K562 (cell line): Measurements from ENCODE around the gene TLR2. TPM values are rescaled to one million over a fixed set of nuclear protein-coding genes. Genes with fewer than 3 reads are reported as not detected.

Source experiments
- CTCF ChIP-seq, 3 experiments: IDR thresholded peaks in 2 of 3; conservative IDR thresholded peaks in 1 of 3; 2 replicates each; pipeline ENCODE4 v1.5.1; 2011 to 2012; ENCODE audit warnings: low read length in 3 of 3, mild to moderate bottlenecking in 3 of 3, control low read depth in 2 of 3, improper control_type of control experiment in 1 of 3, inconsistent platforms in 1 of 3, low read depth in 1 of 3, mixed read lengths in 1 of 3, moderate library complexity in 1 of 3; ENCODE audit not compliant: insufficient read depth in 2 of 3
- DNMT1 ChIP-seq: fragments of 450-650 bp; IDR thresholded peaks from 2 replicates; pipeline ENCODE4 v1.6.1; 2016; ENCODE audit warnings: antibody characterized with exemption, mild to moderate bottlenecking
- MEIS2 ChIP-seq: fragments of 450-650 bp; IDR thresholded peaks from 2 replicates; pipeline ENCODE4 v1.6.1; 2014; ENCODE audit warnings: mild to moderate bottlenecking; ENCODE audit not compliant: partially characterized antibody
- PBX2 ChIP-seq, 2 experiments: IDR thresholded peaks in 1 of 2; conservative IDR thresholded peaks in 1 of 2; 2 replicates each; pipeline ENCODE4 v1.6.1; 2016; ENCODE audit warnings: low read depth in 2 of 2, mild to moderate bottlenecking in 1 of 2, missing compliant biosample characterization in 1 of 2, missing genetic modification characterization in 1 of 2, moderate library complexity in 1 of 2
- POLR3A ChIP-seq: IDR thresholded peaks from 2 replicates; pipeline ENCODE4 v1.6.1; 2011; ENCODE audit warnings: borderline replicate concordance, mild to moderate bottlenecking, moderate library complexity; ENCODE audit not compliant: insufficient read length, insufficient read depth; ENCODE audit errors: extremely low read depth
- RAD21 ChIP-seq, 2 experiments: fragments of 250-450 bp in 1 of 2; fragments of 450-650 bp in 1 of 2; sonication (Bioruptor Pico) in 1 of 2; formaldehyde crosslinking in 1 of 2; IDR thresholded peaks in 1 of 2; conservative IDR thresholded peaks in 1 of 2; 2 replicates each; pipeline versions ENCODE4 v1.4.0 to v1.8.0; 2020 to 2022; ENCODE audit warnings: mild to moderate bottlenecking in 2 of 2, moderate library complexity in 1 of 2
- ZNF507 ChIP-seq: conservative IDR thresholded peaks from 2 replicates; pipeline ENCODE4 v1.6.1; 2017; ENCODE audit warnings: missing genetic modification characterization, missing compliant biosample characterization
- polyA plus RNA-seq, 8 experiments: library from polyadenylated mRNA; depleted of rRNA in 4 of 8; stranded (reverse) in 5 of 8; unstranded in 3 of 8; fragments of >200 nt; fragmentation: Nextera tagmentation in 2 of 8; fragmentation: Illumina TruSeq in 1 of 8; extraction: Ambion mirVana in 2 of 8; extraction: Trizol in 1 of 8; gene quantifications; 2 replicates each; pipeline versions ENCODE4 v1.2.1 to v1.2.3, GENCODE V29; 2011 to 2014; ENCODE audit warnings: inconsistent platforms in 1 of 8, missing spikeins in 1 of 8
- total RNA-seq, 7 experiments: library from RNA; depleted of rRNA in 6 of 7; stranded (reverse); fragments of >200 nt in 6 of 7; fragmentation: Illumina TruSeq in 2 of 7; extraction: Trizol in 2 of 7; gene quantifications; 2 replicates each; pipeline versions ENCODE4 v1.2.1 to v1.2.3, GENCODE V29; 2011 to 2021; ENCODE audit warnings: low replicate concordance in 1 of 7
- TF ChIP-seq, protein P1 (sequence below): fragments of 450-650 bp; IDR thresholded peaks from 2 replicates; pipeline ENCODE4 v1.6.1; 2016
- TF ChIP-seq, protein P2 (sequence below), 2 experiments: fragments of 450-650 bp; formaldehyde crosslinking in 1 of 2; IDR thresholded peaks; 2 replicates each; pipeline versions ENCODE4 v1.4.0 to v1.6.1; 2014 to 2020; ENCODE audit warnings: mild to moderate bottlenecking in 2 of 2, borderline replicate concordance in 1 of 2, low read depth in 1 of 2

Gene TLR2
- total and polyA plus RNA-seq, 9 of the 15 experiments (the other 6 are each of a cell fraction or from before 2014, with no cell fraction given), result 0.09 to 0.11 TPM; not detected in 7

- TF ChIP-seq, protein P1, sequence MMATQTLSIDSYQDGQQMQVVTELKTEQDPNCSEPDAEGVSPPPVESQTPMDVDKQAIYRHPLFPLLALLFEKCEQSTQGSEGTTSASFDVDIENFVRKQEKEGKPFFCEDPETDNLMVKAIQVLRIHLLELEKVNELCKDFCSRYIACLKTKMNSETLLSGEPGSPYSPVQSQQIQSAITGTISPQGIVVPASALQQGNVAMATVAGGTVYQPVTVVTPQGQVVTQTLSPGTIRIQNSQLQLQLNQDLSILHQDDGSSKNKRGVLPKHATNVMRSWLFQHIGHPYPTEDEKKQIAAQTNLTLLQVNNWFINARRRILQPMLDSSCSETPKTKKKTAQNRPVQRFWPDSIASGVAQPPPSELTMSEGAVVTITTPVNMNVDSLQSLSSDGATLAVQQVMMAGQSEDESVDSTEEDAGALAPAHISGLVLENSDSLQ, result peak; percentile 81
- peak; percentile 29 to 72; a peak in 3 of 4 replicates for TF ChIP-seq RAD21 (CRISPR knock-in tag; conservative IDR thresholded peaks at IDR 0.05 in 1 of 2, IDR thresholded peaks at IDR 0.05 in 1 of 2)
- TF ChIP-seq, protein P2, sequence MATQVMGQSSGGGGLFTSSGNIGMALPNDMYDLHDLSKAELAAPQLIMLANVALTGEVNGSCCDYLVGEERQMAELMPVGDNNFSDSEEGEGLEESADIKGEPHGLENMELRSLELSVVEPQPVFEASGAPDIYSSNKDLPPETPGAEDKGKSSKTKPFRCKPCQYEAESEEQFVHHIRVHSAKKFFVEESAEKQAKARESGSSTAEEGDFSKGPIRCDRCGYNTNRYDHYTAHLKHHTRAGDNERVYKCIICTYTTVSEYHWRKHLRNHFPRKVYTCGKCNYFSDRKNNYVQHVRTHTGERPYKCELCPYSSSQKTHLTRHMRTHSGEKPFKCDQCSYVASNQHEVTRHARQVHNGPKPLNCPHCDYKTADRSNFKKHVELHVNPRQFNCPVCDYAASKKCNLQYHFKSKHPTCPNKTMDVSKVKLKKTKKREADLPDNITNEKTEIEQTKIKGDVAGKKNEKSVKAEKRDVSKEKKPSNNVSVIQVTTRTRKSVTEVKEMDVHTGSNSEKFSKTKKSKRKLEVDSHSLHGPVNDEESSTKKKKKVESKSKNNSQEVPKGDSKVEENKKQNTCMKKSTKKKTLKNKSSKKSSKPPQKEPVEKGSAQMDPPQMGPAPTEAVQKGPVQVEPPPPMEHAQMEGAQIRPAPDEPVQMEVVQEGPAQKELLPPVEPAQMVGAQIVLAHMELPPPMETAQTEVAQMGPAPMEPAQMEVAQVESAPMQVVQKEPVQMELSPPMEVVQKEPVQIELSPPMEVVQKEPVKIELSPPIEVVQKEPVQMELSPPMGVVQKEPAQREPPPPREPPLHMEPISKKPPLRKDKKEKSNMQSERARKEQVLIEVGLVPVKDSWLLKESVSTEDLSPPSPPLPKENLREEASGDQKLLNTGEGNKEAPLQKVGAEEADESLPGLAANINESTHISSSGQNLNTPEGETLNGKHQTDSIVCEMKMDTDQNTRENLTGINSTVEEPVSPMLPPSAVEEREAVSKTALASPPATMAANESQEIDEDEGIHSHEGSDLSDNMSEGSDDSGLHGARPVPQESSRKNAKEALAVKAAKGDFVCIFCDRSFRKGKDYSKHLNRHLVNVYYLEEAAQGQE (IDR thresholded peaks at IDR 0.05; ENCODE audit: borderline replicate concordance), result peak; percentile 34; the same call in 1 of the 2 replicates
- TF ChIP-seq, protein P2 (CRISPR knock-in tag; IDR thresholded peaks at IDR 0.05; ENCODE audit: low read depth), result no peak
- TF ChIP-seq POLR3A, result no peak
- TF ChIP-seq MEIS2, result peak; percentile 28
- TF ChIP-seq DNMT1, result no peak
- peak; percentile 74 for TF ChIP-seq ZNF507 (tag)
- no peak for TF ChIP-seq PBX2 (CRISPR knock-in tag; IDR thresholded peaks at IDR 0.05; ENCODE audit: low read depth)
- TF ChIP-seq PBX2 (tag; conservative IDR thresholded peaks at IDR 0.05; ENCODE audit: low read depth), result no peak; the same call in 1 of the 2 replicates
- TF ChIP-seq CTCF (IDR thresholded peaks at IDR 0.05 in 2 of 3, conservative IDR thresholded peaks at IDR 0.05 in 1 of 3; ENCODE audit: insufficient read depth in 2 of 3, low read depth in 1 of 3, low read length in 3 of 3), result peak; percentile 35 to 63 (median 53); a peak in 5 of 6 replicates
Observed at GRCh38 chr4:153643406-153644383, 40.4 kb upstream of the TLR2 start (continued).
